ENCODE results near the gene MTURN.

Gene MTURN

GRCh38 chr7:30162622-30163124 lies 27.9 kb downstream of the MTURN start:
- no peak for DNase-seq

- DNase-seq: no peak
Measured at GRCh38 chr7:30163231-30163894, 28.6 kb downstream of the MTURN start.

GRCh38 chr7:30164567-30164966 lies 29.8 kb downstream of the MTURN start:
- no peak for DNase-seq

GRCh38 chr7:30165590-30165989 lies 30.8 kb downstream of the MTURN start:
- no peak for DNase-seq

DNA sequence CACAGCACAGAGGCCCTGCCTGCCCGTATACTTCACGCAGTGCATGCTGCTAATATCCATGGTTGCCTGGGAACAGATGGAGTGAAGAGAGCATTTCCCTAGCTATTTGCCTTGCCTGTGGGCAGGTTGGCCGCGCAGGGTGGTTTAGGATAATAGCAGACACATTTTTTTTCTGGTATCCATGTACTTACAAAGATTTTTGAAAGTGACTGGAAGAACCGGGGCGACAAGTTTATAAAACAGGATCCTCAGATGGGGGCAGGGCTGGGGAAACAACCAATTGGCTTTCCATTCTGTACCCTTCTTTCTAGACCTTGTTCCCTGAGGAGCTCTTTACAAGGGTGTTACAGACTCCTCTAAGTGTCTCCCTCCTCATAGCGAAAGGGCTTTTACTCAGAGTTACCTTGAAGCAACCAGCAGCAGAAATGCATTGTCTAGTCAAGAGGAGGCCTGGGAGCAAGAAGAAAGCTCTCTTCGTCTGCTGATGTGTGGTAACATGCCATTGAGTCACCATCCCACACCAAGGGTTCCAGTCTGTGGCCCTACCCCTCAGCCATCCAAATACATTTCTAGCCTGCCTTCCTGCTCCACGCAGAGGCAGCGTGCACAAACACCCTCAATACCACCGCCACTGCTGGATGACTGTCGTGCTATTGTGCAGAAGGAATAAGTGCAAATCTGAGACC lies 31.5 kb downstream of the MTURN start:
- no peak for DNase-seq

DNA sequence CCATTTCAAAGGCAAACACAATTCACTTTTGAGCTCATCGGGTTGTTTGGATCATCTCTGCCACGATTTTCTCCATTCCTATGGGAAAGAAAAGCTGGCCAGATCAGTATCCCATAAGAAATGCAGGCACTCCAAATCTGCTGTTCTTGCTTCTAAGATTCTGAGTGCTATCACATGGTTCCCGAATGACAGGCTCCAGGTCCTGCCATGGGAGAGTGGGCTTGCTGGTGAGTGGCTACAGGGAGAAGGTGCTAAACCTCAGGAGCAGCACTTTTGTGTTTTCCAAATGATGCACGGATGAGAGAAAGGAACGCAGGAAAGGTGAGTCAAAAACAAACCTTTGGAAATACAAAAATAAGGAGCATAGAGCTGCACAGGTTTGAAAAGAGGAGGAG lies 32.1 kb downstream of the MTURN start:
- no peak for DNase-seq

GRCh38 chr7:30167901-30168300 lies 33.1 kb downstream of the MTURN start:
- DNase-seq: no peak

GRCh38 chr7:30168835-30169573 lies 34.2 kb downstream of the MTURN start:
- no peak for DNase-seq

DNA sequence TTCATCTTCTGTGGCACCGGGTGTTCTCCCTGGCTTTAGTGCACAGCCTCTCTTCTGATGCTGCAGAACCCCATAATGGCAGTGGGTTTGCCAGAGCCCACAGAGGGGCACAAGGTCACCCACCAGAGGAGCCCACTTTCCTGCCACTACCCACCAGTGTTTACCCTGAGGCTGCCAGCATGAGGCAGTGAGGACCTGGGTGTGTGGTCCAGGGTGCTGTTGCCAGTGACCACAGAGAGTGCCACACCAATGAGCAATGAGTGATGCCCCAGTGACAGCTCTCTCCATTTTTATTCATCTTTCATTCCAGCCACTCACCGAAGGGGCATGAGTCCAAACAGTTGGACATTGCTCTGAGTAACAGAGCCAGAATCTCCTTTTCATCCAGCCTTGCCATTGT lies 34.8 kb downstream of the MTURN start:
- DNase-seq: no peak

DNA sequence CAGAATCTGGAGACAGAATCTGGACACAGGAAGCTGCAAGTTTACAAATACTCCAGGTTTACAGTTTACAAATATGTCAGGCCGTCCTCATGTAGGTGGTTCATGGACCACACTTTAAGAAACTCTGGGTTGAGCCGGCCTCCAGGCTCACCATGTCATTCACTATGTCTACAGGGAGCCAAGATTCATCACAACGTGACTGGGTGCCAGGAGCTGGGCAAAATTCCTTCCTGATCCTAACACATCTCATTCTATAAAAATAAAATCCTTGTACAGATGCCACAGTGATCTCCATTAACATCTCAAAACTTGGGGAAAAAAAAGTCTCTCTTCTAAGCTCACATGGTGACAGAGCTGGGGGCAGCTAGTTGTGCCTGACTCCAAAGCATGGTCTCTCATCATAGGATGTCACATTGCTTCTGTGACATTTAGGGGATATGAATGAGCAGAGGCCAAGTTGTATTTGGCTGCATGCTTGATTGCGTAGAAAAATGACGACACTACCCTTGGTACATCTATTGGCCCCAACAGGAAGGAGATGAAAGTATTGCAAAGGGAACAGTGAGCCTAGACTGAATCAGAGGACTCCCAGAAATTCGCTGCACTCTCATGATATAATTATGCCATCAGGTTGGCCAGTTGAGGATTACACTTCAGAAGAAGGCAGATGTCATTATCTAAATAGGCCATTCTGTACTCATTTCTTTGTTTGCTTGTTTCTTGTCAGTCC lies 35.9 kb downstream of the MTURN start:
- no peak for DNase-seq

DNA sequence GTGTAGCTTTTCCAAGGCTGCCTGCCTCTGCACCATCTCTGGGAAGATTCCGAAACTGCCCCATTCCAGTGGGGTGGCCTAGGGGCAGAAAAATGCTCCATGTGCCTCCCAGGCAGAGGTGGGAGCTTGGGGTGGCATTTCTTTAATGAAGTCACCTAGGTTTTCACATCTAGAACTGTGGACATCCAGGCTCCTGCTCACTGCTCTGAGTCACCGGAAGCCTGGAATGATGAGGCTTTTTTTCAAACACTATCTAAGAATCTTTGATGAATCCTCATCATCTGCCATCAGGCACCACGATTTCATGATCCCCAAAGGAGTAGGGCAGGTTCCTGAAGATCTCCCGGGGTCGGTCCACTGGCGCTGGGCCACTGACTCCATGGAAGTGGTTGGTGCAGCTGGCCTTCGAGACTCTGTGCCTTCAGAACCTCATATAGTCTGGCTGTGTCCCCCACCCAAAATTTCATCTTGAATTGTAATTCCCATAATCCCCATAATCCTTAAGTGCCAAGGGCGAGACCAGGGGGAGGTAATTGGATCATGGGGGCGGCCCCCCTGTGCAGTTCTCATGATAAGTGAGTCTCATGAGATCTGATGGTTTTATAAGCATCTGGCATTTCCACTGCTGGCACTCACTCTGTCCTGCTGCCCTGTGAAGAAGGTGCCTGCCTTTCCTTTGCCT lies 37.1 kb downstream of the MTURN start:
- no peak for DNase-seq

DNA sequence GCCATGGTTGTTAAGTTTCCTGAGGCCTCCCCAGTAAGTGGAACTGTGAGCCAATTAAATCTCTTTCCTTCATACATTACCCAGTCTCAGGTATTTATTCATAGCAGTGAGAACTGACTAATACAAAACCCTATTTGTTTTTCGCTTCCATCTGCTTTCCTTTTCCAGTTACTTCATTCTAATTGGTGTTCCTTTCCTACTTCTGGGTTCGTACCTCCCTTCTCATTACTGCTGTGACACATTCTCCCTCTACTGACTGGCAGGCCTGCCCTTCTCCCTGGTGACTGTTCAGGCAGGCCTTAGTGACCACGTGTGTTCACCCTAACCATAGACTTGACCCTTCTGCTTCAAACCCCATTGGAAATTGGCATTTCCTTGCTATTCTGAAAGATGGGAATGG lies 37.7 kb downstream of the MTURN start:
- DNase-seq: no peak

DNA sequence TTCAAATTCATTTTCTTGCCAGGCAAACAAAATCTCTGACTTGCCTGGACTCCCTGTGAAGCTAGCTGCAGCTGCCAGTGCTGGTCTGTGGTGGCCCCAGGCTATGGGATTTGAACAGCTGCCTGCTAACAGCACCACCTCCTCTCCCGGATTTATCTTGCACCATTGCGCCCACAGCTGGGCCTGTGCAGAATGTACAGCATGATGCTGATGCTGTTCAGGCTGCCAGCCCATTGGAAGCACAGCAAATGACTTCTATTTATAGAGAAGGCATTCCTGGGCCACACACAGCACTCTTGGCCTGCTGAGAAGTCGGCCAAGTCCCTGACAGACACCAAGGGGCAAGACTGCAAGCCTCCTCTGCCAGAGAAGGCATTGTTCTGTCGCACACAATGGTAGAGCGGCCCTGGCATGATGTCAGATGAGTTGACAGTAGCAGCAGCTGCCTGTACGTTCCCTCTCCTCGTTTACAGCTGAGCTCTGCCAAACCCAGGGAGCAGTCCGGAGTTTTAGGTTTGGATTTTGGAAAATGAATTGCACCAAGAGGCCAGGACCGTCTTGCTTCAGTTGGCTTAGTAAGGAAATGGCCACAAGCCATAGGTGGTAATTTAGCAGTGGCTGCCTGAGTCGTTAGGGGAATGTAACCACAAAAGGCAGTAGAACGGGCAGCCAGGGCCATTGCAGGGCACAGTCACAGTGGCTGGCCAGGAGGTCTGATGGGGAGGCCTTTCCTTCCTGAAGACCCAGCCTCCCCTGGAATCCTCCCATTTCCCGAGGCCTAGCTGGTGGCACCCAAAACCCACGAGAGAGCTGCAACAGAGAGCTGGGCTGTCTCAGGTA lies 38.5 kb downstream of the MTURN start:
- no peak for DNase-seq

- DNase-seq: no peak
Measured at GRCh38 chr7:30175180-30175579, 40.4 kb downstream of the MTURN start.

- DNase-seq: no peak
Measured at GRCh38 chr7:30175636-30176147, 40.9 kb downstream of the MTURN start.

DNA sequence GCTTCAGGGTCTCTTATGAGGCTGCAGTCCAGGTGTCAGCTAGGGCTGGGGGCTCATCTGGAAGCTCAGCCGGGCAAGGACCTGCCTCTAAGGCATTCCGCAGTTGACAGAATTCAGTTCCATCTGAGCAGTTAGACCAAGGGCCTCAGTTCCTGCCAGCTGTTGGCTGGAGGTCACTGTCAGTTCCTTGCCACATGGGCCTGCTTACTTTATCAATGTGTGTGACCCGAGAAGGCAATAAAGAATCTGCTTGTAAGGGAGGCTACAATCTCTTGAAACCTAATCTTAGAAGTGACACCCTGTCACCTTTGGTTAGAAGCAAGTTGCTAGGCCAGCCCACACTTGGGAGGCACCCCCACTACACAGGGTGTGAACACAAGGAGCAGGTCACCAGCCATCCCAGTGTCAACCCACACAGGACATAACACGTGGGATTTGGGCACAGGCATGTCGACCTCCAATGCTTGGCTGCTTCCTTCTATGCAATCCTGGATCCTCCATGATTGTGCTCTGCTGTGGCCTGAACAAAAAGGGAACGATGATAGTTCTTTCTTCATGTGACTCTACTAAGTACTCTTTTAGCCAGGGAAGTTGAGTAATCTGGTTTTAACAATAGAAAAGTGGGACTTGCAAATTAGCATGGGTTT lies 41.8 kb downstream of the MTURN start:
- DNase-seq: no peak

GRCh38 chr7:30177186-30177585 lies 42.4 kb downstream of the MTURN start:
- no peak for DNase-seq

- no peak for DNase-seq
Measured at GRCh38 chr7:30177965-30178364, 43.2 kb downstream of the MTURN start.

GRCh38 chr7:30178748-30179436 lies 44.1 kb downstream of the MTURN start:
- no peak for DNase-seq

- no peak for DNase-seq
Measured at GRCh38 chr7:30180718-30181117, 45.9 kb downstream of the MTURN start.

Measured in activated CD8-positive, alpha-beta memory T cell treated with anti-CD3 and anti-CD28 coated beads, Interleukin-2, amount 50 U/mL, for 4 hours (primary cell).